ENCODE data around the gene FOXO3. TPM values are rescaled to one million over a fixed set of nuclear protein-coding genes. Genes with fewer than 3 reads are reported as not detected.

FOXO3 gene
- total and polyA plus RNA-seq, 2 of the 8 experiments (the other 6 are each of a cell fraction or from before 2014, with no cell fraction given) = 13.1 to 19.3 TPM

DNA sequence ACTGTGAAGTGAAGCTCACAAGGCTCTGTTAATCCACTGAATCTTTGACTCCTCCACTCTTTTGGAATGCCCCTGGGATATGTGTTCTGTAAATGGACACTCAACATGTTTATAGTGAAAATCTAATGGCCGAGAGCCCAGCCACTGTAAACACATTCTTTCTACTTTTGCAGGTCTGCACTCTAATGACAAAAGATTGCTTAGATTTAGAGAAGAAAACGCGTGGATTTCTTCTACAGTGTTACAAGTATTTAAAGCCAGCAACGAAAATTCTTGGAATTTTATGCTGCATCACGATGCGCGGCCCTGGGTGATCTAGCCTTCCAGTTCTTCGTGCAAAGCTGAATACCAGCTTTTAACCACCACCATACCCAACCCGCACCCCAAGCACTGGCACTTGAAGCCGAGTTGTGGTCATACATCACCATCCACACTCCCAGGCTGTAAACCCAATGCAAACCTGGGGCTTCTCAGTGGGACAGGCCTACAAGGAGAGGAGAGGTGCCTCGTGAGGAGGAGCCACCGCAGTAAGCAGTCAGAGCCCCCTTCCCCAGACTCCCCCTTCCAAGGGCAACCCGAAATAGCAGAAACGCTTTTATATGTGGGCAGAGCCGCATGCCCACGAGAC lies 3.7 kb upstream of the FOXO3 start:
- Histone ChIP-seq H3K4me1 (replicated peaks in 1 of 4; ENCODE audit: control insufficient read depth in 3 of 4, insufficient read depth in 4 of 4, low read length in 3 of 4) (peaks cover 5 to 7% (median 6%) of the 10 kb centered on the region in 4 experiments; a peak in 6 of 7 replicates), H3K23me2 (ENCODE audit: low read depth, low read length) (peaks cover 20% of the 10 kb centered on the region), H4K8ac (ENCODE audit: extremely low read depth, insufficient read depth, low read length) (peak overlapping the region; percentile 84; the same call in 1 of the 2 replicates), H3K27me3 (replicated peaks in 1 of 4; ENCODE audit: control insufficient read depth in 3 of 4, extremely low read depth in 1 of 4, insufficient read depth in 3 of 4, low read length in 3 of 4) (peaks cover 0 to 18% (median 8%) of the 10 kb centered on the region in 4 experiments; a peak in 6 of 7 replicates), H3K79me1 (ENCODE audit: low read depth, low read length) (no peaks in the 10 kb centered on the region), H3K14ac (ENCODE audit: insufficient read length) (no peak overlapping the region), H2BK120ac (replicated peaks; ENCODE audit: low read depth, low read length) (no peak overlapping the region), H4K5ac (ENCODE audit: insufficient read length, low read depth, low read length) (peak overlapping the region; percentile 69), H3K27ac (ENCODE audit: low read depth, low read length) (peak overlapping the region; percentile 67; the same call in 1 of the 2 replicates), H3K4me2 (ENCODE audit: insufficient read depth in 1 of 2, low read depth in 2 of 2, low read length in 2 of 2) (peak overlapping the region; percentile 88 to 97), H4K91ac (replicated peaks; ENCODE audit: insufficient read length, low read length) (peak overlapping the region; percentile 36), H2AFZ (ENCODE audit: low read length) (peak overlapping the region; percentile 67; the same call in 1 of the 2 replicates), H3K18ac (ENCODE audit: extremely low read depth, low read length) (peak overlapping the region; percentile 96), H2BK20ac (ENCODE audit: low read length) (no peak overlapping the region), H2BK5ac (ENCODE audit: low read depth, low read length) (peak overlapping the region; percentile 91), H2BK15ac (ENCODE audit: low read length) (peak overlapping the region; percentile 36; the same call in 1 of the 2 replicates), H3K4ac (replicated peaks; ENCODE audit: insufficient read length, low read depth, low read length) (peak overlapping the region; percentile 24), H2BK12ac (ENCODE audit: low read depth, low read length) (peak overlapping the region; percentile 63), H3K9me3 (ENCODE audit: insufficient read depth in 2 of 2, low read depth in 1 of 2, low read length in 1 of 2) (no peaks in the 10 kb centered on the region), H3K9ac (replicated peaks in 1 of 4; ENCODE audit: extremely low read depth in 1 of 4, low read depth in 3 of 4, low read length in 3 of 4) (peak overlapping the region in 3 of 4 experiments; percentile 78 to 85 (median 84); a peak in 6 of 7 replicates), H3K56ac (replicated peaks; ENCODE audit: insufficient read length, low read depth, low read length) (no peak overlapping the region), H3K4me3 (ENCODE audit: extremely low read depth in 1 of 4, insufficient read depth in 2 of 4, low read depth in 3 of 4, low read length in 4 of 4) (peak overlapping the region; percentile 65 to 99 (median 90)), H2AK5ac (ENCODE audit: low read depth, low read length) (peak overlapping the region; percentile 79; the same call in 1 of the 2 replicates), H4K20me1 (replicated peaks in 1 of 2; ENCODE audit: control insufficient read depth in 1 of 2, insufficient read depth in 2 of 2, low read length in 2 of 2) (peaks cover 0 to 1% of the 10 kb centered on the region in 2 experiments), H3K23ac (ENCODE audit: insufficient read length) (no peak overlapping the region), H3K79me2 (ENCODE audit: control insufficient read depth in 1 of 2, insufficient read depth in 2 of 2, low read length in 2 of 2) (peaks cover 0 to 3% of the 10 kb centered on the region in 2 experiments; a peak in 1 of 4 replicates), H3K36me3 (ENCODE audit: control insufficient read depth in 2 of 4, insufficient read depth in 4 of 4, low read length in 3 of 4) (no peaks in the 10 kb centered on the region)
- DNase-seq (ENCODE audit: low read depth in 1 of 2, low spot score in 2 of 2) (no peak), FAIRE-seq (no peak)
- TF ChIP-seq EGR1 (IDR thresholded peaks at IDR 0.05; ENCODE audit: borderline replicate concordance, low read depth, low read length) (no peak), TAF1 (IDR thresholded peaks at IDR 0.05; ENCODE audit: low read depth, low read length) (peak; percentile 7), POLR2A (IDR thresholded peaks at IDR 0.05; ENCODE audit: control extremely low read depth in 1 of 2, low read depth in 2 of 2, low read length in 2 of 2) (peak in 1 of 2 experiments; percentile 52; a peak in 1 of 3 replicates), POU5F1 (IDR thresholded peaks at IDR 0.05; ENCODE audit: low read depth, low read length) (no peak), CHD1 (IDR thresholded peaks at IDR 0.05; ENCODE audit: low read depth, low read length) (no peak)
- CTCF ChIA-PET (ENCODE audit: partially characterized antibody) = interaction anchor here (0.7 to 4.3 kb wide), 6 partner anchors 11 to 516 kb away, joined by 3 to 26 read pairs (median 4); no protein-coding TSS in a partner anchor
- WGBS, 2 experiments (ENCODE audit: extremely low coverage in 1 of 2, insufficient coverage in 1 of 2, insufficient read length in 1 of 2, insufficient replicate concordance in 2 of 2, low coverage in 1 of 2, low lambda C conversion rate in 2 of 2, missing lambda C conversion rate in 1 of 2) = 39% methylated on average over 16 of the region's 16 CpGs; no CpG with 5 or more reads in 1 of the 2 experiments
- POLR2A ChIA-PET (ENCODE audit: partially characterized antibody) = interaction anchor here (0.6 to 2.1 kb wide), 8 partner anchors 10 to 210 kb away, joined by 3 to 6 read pairs (median 3); no protein-coding TSS in a partner anchor
